OCI-LY7 (cell line): Measurements from ENCODE around the gene TMEM87A.

Experiments used
- CTCF ChIP-seq: fragments of 200-600 bp; sonication (generic); conservative IDR thresholded peaks from 2 replicates; pipeline ENCODE4 v1.5.1; 2014; ENCODE audit warnings: mild to moderate bottlenecking, antibody characterized with exemption, low read length, moderate library complexity, mixed read lengths
- EZH2phosphoT487 ChIP-seq: fragments of 200-600 bp; sonication (generic); IDR thresholded peaks from 2 replicates; pipeline ENCODE4 v1.6.1; 2018; ENCODE audit warnings: low read depth, borderline replicate concordance, mild to moderate bottlenecking, mixed run types, antibody characterized with exemption, low read length, moderate library complexity, mixed read lengths

DNA sequence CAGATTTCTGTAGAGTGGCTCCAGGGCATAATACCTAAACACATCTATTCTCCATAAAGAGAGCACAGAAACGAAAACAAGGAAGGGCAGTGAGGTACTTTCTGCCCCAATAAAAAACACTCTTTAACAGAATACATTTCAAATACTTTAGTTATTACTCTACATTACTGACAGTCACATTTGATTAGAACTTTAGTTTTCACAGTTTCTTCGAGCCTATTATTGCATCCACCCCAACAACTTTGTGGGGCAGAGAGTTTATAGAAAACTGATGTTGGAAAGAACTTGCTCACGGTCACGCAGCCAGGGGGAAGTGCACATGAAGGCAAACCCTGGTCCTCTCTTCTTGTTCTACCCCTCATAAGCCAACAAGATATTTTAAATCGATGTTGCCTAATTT, 74.1 kb downstream of the TMEM87A start:
- no peak for TF ChIP-seq CTCF
- TF ChIP-seq EZH2phosphoT487, result no peak
